Caco-2 (cell line): ENCODE data around the gene WDR46. TPM values are rescaled to one million over a fixed set of nuclear protein-coding genes. Genes with fewer than 3 reads are reported as not detected.

ENCODE experiments used
- BruUV-seq: library from RNA; stranded (reverse); fragments of 400-500 nt; replicated peaks from 2 replicates; lab custom pipeline; 2021; lab: Mats Ljungman, UMichigan
- CTCF ChIA-PET: fragments of 300-600 bp; sonication (Branson Sonifier 250); formaldehyde crosslinking; loops from one replicate; lab custom pipeline; 2022; ENCODE audit warnings: antibody characterized with exemption; lab: Charles Lee
- POLR2A ChIA-PET: fragments of 300-600 bp; sonication (Branson Sonifier 250); formaldehyde crosslinking; loops from one replicate; lab custom pipeline; 2022; ENCODE audit warnings: antibody characterized with exemption; lab: Charles Lee
- DNase-seq, 2 experiments: peaks; one replicate each; pipeline versions ENCODE4 v3.0.0 to v3.0.0-alpha.2; 2020 to 2022
- H3K27me3 ChIP-seq: replicated peaks from 2 replicates; pipeline ENCODE4 v1.6.0; 2011; ENCODE audit warnings: low read length; ENCODE audit not compliant: control insufficient read depth, insufficient read depth
- H3K36me3 ChIP-seq: 2 replicates; pipeline ENCODE4 v1.5.1; 2011; ENCODE audit warnings: low read length; ENCODE audit not compliant: control insufficient read depth, insufficient read depth
- H3K4me1 ChIP-seq: fragments of 250-450 bp; sonication (Bioruptor Pico); 2 replicates; pipeline ENCODE4 v1.5.1; 2020; ENCODE audit warnings: mild to moderate bottlenecking
- H3K4me3 ChIP-seq: 2 replicates; pipeline ENCODE4 v1.5.1; 2011; ENCODE audit warnings: low read depth, mild to moderate bottlenecking, control low read depth, low read length
- H3K9me3 ChIP-seq: fragments of 250-450 bp; sonication (Bioruptor Pico); 2 replicates; pipeline ENCODE4 v1.5.1; 2020; ENCODE audit warnings: mild to moderate bottlenecking, moderate library complexity
- H3K27ac Mint-ChIP-seq: one replicate; pipeline ENCODE4 v1.8.0; 2022; ENCODE audit warnings: mixed read lengths; ENCODE audit not compliant: unreplicated experiment
- H3K27me3 Mint-ChIP-seq: one replicate; pipeline ENCODE4 v1.8.0; 2022; ENCODE audit warnings: mixed read lengths; ENCODE audit not compliant: insufficient read depth, unreplicated experiment
- H3K36me3 Mint-ChIP-seq: one replicate; pipeline ENCODE4 v1.8.0; 2022; ENCODE audit warnings: mild to moderate bottlenecking, mixed read lengths; ENCODE audit not compliant: insufficient read depth, unreplicated experiment
- H3K4me1 Mint-ChIP-seq: one replicate; pipeline ENCODE4 v1.8.0; 2022; ENCODE audit warnings: low read depth, mixed read lengths; ENCODE audit not compliant: unreplicated experiment
- H3K4me3 Mint-ChIP-seq: one replicate; pipeline ENCODE4 v1.8.0; 2022; ENCODE audit warnings: mild to moderate bottlenecking, moderate library complexity, mixed read lengths; ENCODE audit not compliant: unreplicated experiment
- H3K9me3 Mint-ChIP-seq: one replicate; pipeline ENCODE4 v1.8.0; 2022; ENCODE audit warnings: mixed read lengths; ENCODE audit not compliant: unreplicated experiment
- CTCF ChIP-seq, 2 experiments: fragments of 200-600 bp in 1 of 2; IDR thresholded peaks; 1 replicate in 1 of 2; 2 replicates in 1 of 2; pipeline versions ENCODE4 v1.5.1 to v1.8.0; 2011 to 2022; ENCODE audit warnings: antibody characterized with exemption in 1 of 2, control low read depth in 1 of 2, inconsistent platforms in 1 of 2, low read depth in 1 of 2, low read length in 1 of 2, mild to moderate bottlenecking in 1 of 2, moderate library complexity in 1 of 2; ENCODE audit not compliant: insufficient read depth in 1 of 2, severe bottlenecking in 1 of 2, unreplicated experiment in 1 of 2
- intact Hi-C: fragments of 100-400 bp; cut with micrococcal nuclease; formaldehyde crosslinking; loops from one replicate; pipeline ENCODE4 v1.10.0; 2022; ENCODE audit not compliant: unreplicated experiment
- total RNA-seq: library from RNA; stranded (reverse); gene quantifications from 2 replicates; pipeline ENCODE4 v1.2.3, GENCODE V29; 2022

Gene WDR46
- total RNA-seq, 1 experiment from 2014 or later, result 58.2 TPM

- Mint-ChIP-seq H3K4me1 (no peaks in the 10 kb centered on the region), H3K9me3 (no peaks in the 10 kb centered on the region), H3K4me3 (no peak overlapping the region), H3K27ac (no peak overlapping the region), H3K27me3 (no peaks in the 10 kb centered on the region), H3K36me3 (peaks cover 16% of the 10 kb centered on the region)
- H3K36me3 ChIP-seq, result no peaks in the 10 kb centered on the region
- H3K4me1 ChIP-seq, result no peaks in the 10 kb centered on the region; the same call in 1 of the 2 replicates
- no peak for DNase-seq
- BruUV-seq, result no TSS peak
- H3K9me3 ChIP-seq, result no peaks in the 10 kb centered on the region
- intact Hi-C loops, result no loop called here
- H3K4me3 ChIP-seq, result no peak overlapping the region
- no peak for TF ChIP-seq CTCF (IDR thresholded peaks at IDR 0.05; ENCODE audit: insufficient read depth in 1 of 2, low read depth in 1 of 2, low read length in 1 of 2, severe bottlenecking in 1 of 2, unreplicated experiment in 1 of 2)
- POLR2A ChIA-PET, result no interaction called here
- CTCF ChIA-PET, result no interaction called here
- H3K27me3 ChIP-seq, result no peaks in the 10 kb centered on the region
Measured at GRCh38 chr6:33305052-33305451, 16.0 kb upstream of the WDR46 start.

- no peak for DNase-seq
- no peak overlapping the region for H3K4me3 ChIP-seq
- no peaks in the 10 kb centered on the region for H3K27me3 Mint-ChIP-seq
- intact Hi-C loops, result no loop called here
- H3K4me1 Mint-ChIP-seq, result no peaks in the 10 kb centered on the region
- no peaks in the 10 kb centered on the region for H3K9me3 Mint-ChIP-seq
- no peaks in the 10 kb centered on the region for H3K9me3 ChIP-seq
- CTCF ChIA-PET, result no interaction called here
- POLR2A ChIA-PET, result no interaction called here
- TF ChIP-seq CTCF (IDR thresholded peaks at IDR 0.05; ENCODE audit: insufficient read depth in 1 of 2, low read depth in 1 of 2, low read length in 1 of 2, severe bottlenecking in 1 of 2, unreplicated experiment in 1 of 2), result no peak
- peaks cover 25% of the 10 kb centered on the region for H3K36me3 Mint-ChIP-seq
- no peaks in the 10 kb centered on the region for H3K27me3 ChIP-seq
- no peaks in the 10 kb centered on the region; the same call in 1 of the 2 replicates for H3K4me1 ChIP-seq
- H3K4me3 Mint-ChIP-seq, result no peak overlapping the region
- BruUV-seq, result no TSS peak
- H3K36me3 ChIP-seq, result no peaks in the 10 kb centered on the region
- H3K27ac Mint-ChIP-seq, result no peak overlapping the region
Measured at GRCh38 chr6:33304216-33304615, 15.2 kb upstream of the WDR46 start.

GRCh38 chr6:33301877-33302276 lies 12.8 kb upstream of the WDR46 start:
- Histone ChIP-seq H3K4me3 (no peak overlapping the region), H3K9me3 (no peaks in the 10 kb centered on the region), H3K27me3 (no peaks in the 10 kb centered on the region), H3K4me1 (peaks cover 6% of the 10 kb centered on the region), H3K36me3 (no peaks in the 10 kb centered on the region; the same call in 1 of the 2 replicates)
- intact Hi-C loops, result no loop called here
- Mint-ChIP-seq H3K27ac (no peak overlapping the region), H3K4me3 (no peak overlapping the region), H3K4me1 (peaks cover 6% of the 10 kb centered on the region), H3K27me3 (no peaks in the 10 kb centered on the region), H3K9me3 (no peaks in the 10 kb centered on the region), H3K36me3 (peaks cover 43% of the 10 kb centered on the region)
- ChIA-PET POLR2A (interaction anchor here (0.7 kb wide), 1 partner anchor 128 kb away, joined by 13 read pairs; no protein-coding TSS in a partner anchor), CTCF (no interaction called here)
- no peak for TF ChIP-seq CTCF (IDR thresholded peaks at IDR 0.05; ENCODE audit: insufficient read depth in 1 of 2, low read depth in 1 of 2, low read length in 1 of 2, severe bottlenecking in 1 of 2, unreplicated experiment in 1 of 2)
- DNase-seq, result no peak
- no TSS peak for BruUV-seq
